GM12801 (cell line): ENCODE measurements around the gene MZT2B.

Source experiments
- TF ChIP-seq, protein P1 (sequence below): IDR thresholded peaks from one replicate; pipeline ENCODE4 v1.5.1; 2011; ENCODE audit warnings: control low read depth; ENCODE audit not compliant: insufficient read length; ENCODE audit errors: extremely low read depth

Gene MZT2B

DNA sequence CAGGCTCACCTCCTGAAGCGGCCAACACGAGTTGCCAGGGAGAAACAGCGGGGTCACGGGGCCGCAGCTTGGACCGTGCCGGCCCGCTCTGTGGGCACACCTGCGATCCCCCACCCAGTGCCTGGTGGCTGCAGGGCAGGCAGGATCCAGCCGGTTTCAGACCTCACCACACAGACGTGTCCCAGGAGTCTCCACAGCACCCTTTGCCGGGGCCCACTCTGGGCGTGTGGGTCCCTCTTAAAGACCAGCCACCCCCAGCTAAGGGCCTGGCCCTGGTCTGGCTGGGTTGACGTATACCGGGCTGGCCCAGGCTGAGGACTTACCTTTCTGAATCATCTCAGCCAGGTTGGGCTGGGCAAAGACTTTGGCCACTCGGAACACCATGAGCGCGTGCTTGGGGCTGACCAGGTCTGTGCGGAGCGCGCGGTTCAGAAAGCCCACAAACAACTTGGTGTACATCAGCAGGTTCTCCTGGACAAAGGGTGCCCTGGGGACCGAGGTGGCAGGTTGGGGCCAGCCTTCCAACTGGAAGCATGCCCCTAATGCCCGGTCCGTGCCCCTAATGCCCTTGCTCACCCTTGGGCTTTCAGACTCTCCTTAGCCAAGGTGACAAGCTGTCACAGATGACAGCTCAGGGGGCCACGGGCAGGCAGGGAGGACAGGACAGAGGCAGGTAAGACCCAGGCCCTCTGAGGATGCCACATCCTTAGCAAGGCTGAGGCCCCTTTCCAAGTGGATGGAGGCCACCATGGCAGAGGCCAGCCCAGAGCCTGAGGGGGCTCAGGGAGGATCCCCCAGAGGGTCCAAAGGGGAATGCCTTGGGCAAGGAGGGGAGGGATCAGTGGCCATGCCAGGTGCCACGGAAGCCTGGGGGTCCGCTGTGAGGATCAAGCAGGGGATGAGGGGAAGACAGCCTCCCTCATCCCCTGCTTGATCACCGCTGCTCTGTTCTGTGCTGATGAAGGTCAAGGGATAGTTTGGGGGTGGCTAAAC lies 27.0 kb upstream of the MZT2B start:
- TF ChIP-seq, protein P1, sequence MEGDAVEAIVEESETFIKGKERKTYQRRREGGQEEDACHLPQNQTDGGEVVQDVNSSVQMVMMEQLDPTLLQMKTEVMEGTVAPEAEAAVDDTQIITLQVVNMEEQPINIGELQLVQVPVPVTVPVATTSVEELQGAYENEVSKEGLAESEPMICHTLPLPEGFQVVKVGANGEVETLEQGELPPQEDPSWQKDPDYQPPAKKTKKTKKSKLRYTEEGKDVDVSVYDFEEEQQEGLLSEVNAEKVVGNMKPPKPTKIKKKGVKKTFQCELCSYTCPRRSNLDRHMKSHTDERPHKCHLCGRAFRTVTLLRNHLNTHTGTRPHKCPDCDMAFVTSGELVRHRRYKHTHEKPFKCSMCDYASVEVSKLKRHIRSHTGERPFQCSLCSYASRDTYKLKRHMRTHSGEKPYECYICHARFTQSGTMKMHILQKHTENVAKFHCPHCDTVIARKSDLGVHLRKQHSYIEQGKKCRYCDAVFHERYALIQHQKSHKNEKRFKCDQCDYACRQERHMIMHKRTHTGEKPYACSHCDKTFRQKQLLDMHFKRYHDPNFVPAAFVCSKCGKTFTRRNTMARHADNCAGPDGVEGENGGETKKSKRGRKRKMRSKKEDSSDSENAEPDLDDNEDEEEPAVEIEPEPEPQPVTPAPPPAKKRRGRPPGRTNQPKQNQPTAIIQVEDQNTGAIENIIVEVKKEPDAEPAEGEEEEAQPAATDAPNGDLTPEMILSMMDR: no peak

DNA sequence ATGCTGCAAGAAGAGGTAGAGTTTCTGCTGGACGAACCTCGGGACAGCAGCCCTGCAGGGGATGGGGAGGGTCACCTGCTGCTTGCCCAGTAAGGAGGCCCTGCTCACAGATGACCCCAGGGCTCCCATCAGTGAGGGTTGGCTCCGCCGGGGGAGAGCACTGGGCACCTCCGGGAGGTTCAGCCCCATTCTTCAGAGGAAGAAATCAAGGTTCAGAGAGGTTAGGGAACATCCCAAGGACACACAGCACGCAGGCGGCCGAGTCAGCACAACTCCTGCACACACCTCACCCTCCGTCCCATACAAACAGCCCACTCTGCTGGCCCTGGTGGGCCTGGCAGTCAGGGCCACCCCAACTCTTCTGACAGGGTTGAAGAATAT lies 25.4 kb upstream of the MZT2B start:
- TF ChIP-seq, protein P1: no peak

DNA sequence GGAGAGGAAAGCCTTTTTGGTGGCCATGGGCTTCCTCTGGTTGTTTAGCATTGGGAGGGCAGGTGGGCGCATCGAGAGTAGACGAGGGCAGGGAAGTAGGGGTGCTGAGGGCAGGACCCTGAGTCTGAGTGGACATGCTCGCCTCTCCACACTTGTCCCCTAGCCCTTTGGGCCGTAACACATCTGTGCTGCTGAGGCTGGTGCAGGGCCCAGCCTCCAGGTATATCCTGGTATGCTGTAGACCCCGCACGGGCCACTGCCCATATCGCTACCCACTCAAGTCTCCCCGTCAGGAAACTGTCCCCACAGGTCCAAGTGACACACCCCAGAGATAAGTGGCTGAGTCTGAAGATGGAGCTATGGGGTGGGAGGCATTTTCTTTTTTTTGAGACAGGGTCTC lies 23.4 kb upstream of the MZT2B start:
- TF ChIP-seq, protein P1: no peak

DNA sequence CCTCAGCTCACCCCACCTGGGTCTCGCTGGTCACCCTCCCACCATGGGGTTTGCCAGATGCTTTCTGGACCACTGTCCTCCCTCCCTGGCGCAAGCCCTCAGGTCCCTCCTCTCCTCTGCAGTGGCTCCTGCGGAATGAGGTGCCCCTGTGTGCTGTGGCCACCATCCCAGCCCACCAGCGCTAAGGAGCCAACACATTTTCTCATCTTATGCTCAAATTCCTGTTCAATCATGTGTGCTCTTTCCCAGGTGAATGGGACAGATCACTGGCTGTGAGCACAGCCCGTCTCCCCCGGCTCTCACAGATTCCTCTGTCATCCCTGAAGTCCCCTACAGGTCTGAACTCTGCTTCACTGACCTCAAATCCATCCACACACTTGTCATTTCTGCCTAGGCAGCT lies 21.9 kb upstream of the MZT2B start:
- TF ChIP-seq, protein P1: no peak

DNA sequence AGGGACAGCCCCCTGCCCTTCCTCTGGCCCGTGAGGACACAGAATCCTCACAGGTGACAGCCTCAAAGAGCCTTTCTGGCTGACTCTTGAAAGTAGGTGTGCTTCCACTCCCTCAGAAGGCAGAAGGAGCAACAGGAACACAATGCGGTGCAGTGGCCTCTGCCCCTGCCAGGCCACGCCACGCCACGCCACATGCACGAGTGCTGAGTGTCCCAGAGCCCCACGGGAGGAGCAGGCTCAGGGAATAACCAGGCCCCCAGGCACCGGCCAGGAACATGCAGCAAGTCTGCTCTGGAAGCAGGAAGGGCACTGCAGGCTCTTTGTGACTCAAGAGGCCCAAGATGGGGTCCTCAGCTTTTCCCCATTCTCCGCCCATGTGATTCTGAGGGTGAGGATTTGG lies 19.1 kb upstream of the MZT2B start:
- TF ChIP-seq, protein P1: no peak

DNA sequence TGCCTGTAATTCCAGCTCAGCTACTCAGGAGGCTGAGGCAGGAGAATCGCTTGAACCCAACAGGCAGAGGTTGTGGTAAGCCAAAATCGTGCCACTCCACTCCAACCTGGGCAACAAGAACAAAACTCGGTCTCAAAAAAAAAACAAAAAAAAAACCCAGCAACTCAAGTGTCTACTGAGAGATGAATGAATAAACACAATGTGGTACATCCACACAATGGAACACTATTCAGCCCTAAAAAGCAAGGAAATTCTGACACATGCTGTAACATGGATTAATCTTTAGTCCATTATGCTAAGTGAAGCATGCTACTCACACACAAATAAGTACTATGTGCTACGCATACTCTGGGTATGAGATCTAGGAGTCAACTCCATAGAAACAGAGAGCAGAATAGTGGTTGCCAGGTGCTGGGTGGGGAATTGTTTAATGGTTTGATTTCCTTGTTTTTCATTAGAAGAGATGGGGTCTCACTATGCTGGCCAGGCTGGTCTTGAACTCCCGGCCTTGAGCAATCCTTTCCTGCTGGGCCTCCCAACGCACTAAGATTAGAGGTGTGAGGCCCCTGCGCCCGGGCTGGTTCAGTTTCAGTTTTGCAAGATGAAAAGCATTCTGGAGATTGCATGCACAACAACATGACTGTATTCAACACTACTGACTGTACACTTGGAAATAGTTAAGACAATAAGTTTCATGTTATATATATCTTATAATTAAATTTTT lies 16.6 kb upstream of the MZT2B start:
- TF ChIP-seq, protein P1: no peak

DNA sequence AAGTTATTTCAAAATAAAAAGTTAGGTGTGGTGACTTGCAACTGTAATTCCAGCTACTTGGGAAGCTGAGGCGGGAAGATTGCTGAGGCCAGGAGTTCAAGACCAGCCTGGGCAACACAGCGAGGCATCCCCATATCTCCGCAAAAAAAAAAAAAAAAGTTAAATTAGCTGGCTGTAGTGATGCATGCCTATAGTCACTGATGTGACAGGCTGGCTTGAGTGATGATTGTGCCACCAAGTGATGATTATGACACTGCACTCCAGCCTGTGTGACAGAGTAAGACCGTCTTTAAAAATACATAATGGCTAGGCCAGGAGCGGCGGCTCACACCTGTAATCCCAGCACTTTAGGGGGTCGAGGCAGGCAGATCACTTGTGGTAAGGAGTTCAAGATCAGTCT lies 12.2 kb upstream of the MZT2B start:
- TF ChIP-seq, protein P1: no peak
